GM13977 (cell line): ENCODE measurements around the gene EPHB6.

Source experiments
- DNase-seq: peaks from one replicate; pipeline ENCODE4 v3.0.0; 2012; ENCODE audit warnings: low spot score
- in situ Hi-C: fragments of 300-500 bp; cut with MboI; formaldehyde crosslinking; loops from one replicate; pipeline ENCODE4 v1.12.0; 2022; ENCODE audit warnings: low sequenced_read_pairs, low pct_unique_long_range_greater_than_20kb, mixed read lengths, inconsistent platforms; ENCODE audit not compliant: unreplicated experiment
- TF ChIP-seq, protein P1 (sequence below): IDR thresholded peaks from 2 replicates; pipeline ENCODE4 v1.5.1; 2012; ENCODE audit warnings: mild to moderate bottlenecking, control low read depth; ENCODE audit not compliant: insufficient read depth; ENCODE audit errors: extremely low read depth, missing control alignments

Gene EPHB6

DNA sequence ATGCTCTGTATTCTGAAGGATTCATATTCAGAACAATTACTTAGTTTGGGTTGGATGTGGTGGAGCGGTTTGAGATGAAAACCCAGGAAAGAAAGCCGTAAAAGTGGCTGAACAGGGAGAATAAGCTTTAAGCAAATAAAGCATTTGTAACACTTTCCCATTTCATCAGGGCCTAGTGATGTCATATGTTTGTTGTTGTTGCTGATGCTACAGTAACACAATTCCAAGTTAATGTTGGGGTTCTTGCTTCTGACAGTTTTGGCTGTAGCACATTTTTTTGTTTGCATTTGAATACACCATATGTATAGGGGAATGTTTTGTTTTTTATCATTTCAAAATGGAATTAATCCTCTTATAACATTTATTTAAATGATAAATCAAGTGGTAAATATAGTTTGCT, 40.4 kb upstream of the EPHB6 start:
- TF ChIP-seq, protein P1, sequence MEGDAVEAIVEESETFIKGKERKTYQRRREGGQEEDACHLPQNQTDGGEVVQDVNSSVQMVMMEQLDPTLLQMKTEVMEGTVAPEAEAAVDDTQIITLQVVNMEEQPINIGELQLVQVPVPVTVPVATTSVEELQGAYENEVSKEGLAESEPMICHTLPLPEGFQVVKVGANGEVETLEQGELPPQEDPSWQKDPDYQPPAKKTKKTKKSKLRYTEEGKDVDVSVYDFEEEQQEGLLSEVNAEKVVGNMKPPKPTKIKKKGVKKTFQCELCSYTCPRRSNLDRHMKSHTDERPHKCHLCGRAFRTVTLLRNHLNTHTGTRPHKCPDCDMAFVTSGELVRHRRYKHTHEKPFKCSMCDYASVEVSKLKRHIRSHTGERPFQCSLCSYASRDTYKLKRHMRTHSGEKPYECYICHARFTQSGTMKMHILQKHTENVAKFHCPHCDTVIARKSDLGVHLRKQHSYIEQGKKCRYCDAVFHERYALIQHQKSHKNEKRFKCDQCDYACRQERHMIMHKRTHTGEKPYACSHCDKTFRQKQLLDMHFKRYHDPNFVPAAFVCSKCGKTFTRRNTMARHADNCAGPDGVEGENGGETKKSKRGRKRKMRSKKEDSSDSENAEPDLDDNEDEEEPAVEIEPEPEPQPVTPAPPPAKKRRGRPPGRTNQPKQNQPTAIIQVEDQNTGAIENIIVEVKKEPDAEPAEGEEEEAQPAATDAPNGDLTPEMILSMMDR: no peak
- no peak for DNase-seq
- in situ Hi-C loops: no loop called here

DNA sequence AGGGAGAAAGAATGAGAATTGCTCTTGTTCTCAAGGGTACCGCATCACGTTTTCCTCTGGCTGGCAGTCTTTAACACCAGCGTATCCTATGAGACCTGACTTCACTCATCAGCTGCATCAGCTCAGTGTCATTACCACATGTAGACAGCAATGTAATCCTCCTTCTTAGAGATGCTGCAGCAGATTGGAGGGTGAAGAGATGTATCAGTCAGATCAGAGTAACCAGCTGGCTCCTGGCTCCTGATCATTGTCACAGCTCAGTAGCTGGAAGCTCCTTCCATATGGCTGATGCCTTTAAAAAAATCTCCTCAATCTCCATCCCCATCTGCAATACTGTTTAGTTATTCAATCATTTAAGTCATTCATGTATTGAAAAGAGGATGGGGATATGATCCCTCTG, 39.7 kb upstream of the EPHB6 start:
- TF ChIP-seq, protein P1: no peak
- no peak for DNase-seq
- in situ Hi-C loops: no loop called here

DNA sequence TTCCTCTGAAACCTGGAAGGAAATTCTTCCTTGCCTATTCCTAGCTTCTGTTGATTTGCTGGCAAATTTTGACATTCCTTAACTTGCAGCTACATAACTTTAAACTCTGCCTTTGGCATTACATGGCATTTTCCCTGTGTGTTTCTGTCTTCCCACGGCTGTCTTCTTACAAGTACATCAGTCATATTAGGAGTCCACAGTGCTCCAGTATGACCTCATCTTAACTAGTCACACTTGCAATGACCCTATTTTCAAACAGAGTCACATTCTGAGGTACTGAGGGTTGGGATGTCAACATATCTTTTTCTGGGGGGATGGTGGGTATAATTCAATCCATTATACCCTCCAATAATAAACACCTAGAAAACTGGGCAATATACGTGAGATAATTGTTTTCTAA, 37.4 kb upstream of the EPHB6 start:
- TF ChIP-seq, protein P1: no peak
- in situ Hi-C loops: no loop called here
- no peak for DNase-seq

DNA sequence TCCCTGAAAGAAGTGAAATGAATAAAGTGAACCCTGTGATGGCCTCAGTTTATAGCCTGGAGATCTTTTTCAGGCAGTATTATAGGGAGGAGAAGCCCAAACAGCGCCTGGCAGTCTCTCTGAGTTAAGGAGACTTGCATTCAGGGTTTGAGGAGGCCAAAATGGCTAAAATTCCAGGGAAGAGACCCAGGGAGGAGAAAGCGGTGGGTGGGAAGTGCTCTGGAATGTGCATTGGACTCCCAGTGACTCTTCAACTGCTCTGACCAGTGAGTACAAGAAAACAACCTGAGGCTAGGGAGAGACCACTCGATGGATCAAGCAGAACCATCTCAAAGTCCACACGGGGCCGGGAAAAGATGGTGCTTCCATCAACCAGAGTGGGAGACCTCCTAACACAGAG, 35.3 kb upstream of the EPHB6 start:
- DNase-seq: no peak
- TF ChIP-seq, protein P1: no peak
- in situ Hi-C loops: no loop called here

DNA sequence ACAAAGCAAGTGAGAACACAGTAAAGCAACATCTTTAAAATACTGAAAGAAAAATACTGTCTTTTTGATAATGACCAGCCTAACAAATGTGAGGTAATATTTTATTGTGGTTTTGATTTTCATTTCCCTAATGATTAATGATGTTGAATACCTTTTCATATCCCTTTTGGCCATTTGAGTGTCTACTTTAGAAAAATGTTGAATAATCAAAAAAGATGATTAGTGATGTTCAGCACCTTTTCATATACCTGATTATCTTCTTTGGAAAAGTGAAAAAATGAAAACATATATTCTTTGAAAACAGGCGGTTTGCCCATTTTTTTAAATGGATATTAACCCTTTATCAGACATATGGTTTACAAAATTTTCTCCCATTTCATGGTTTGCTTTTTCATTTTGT, 32.2 kb upstream of the EPHB6 start:
- in situ Hi-C loops: no loop called here
- TF ChIP-seq, protein P1: no peak
- no peak for DNase-seq

DNA sequence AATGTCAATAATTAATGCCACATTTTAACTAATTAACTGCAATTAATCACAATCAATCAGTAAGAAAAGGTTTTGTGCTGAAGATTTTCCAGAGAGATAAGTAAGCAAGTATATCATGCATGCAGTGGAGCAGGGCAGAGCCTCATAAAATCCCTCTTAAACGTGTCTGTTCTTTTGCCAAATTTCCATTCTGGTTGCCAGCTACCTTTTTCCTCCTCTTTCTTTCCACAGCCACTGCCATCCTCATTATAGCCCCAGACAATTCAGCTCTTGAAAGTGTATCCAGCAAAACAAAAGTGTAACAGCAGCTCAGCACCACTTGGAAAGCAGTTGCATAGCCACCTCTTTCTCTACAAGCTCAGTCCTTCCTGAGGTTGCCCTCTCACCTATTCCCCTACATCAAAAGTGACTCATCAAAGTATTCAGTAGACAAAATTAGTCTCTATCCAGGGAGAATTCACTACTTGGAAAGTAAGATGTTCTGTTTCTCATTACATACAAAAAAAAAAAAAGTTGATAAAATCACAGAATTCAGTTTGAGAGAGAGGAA, 26.9 kb upstream of the EPHB6 start:
- TF ChIP-seq, protein P1: no peak
- in situ Hi-C loops: no loop called here
- no peak for DNase-seq

DNA sequence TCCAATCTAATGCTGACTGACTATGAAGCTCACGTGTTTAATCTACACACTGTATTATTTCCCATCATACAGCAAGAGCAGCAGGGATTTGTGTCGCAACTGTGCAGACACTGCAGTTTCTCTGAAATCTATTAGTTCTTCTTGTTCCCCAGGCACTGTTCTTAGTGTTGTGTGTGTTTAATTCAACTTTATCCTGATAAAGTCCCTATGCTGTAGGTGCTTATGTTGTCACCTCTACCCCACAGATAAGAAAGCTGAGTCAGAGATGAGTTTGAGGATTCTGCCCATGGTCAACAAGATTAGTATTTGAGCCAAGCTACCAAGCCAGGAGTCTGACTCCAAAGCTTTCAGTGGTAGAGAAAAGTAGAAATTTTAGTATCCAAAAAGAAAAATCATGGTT, 22.5 kb upstream of the EPHB6 start:
- in situ Hi-C loops: no loop called here
- TF ChIP-seq, protein P1: no peak
- no peak for DNase-seq
